H1 (cell line): ENCODE measurements around the gene SIMC1. TPM values are rescaled to one million over a fixed set of nuclear protein-coding genes. Genes with fewer than 3 reads are reported as not detected.
A peak's percentile ranks its signal among the peaks of the same experiment; 100 is the strongest.

Experiments used
- CTCF ChIA-PET: fragments of 300-600 bp; sonication (Branson Sonifier 250); formaldehyde crosslinking; loops from one replicate; lab custom pipeline; 2021; ENCODE audit not compliant: partially characterized antibody; lab: Charles Lee
- POLR2A ChIA-PET: fragments of 300-600 bp; sonication (Branson Sonifier 250); formaldehyde crosslinking; loops from one replicate; lab custom pipeline; 2021; ENCODE audit warnings: inconsistent platforms; ENCODE audit not compliant: partially characterized antibody; lab: Charles Lee
- DNase-seq, 2 experiments: peaks; one replicate each; pipeline versions ENCODE4 v3.0.0 to v3.0.0-alpha.2; 2010 to 2022; ENCODE audit warnings: low spot score in 2 of 2, low read depth in 1 of 2, mixed read lengths in 1 of 2
- FAIRE-seq: peaks from 2 replicates; lab custom pipeline; 2011; peaks lifted over from hg19 to GRCh38; lab: Jason Lieb, UNC
- H2AFZ ChIP-seq: 2 replicates; pipeline ENCODE4 v1.8.1; 2012; ENCODE audit warnings: low read length, inconsistent platforms
- H2AK5ac ChIP-seq: 2 replicates; pipeline ENCODE4 v1.6.1; 2013; ENCODE audit warnings: low read depth, low read length
- H2BK120ac ChIP-seq: replicated peaks from 2 replicates; pipeline ENCODE3; 2013; ENCODE audit warnings: low read depth, low read length, inconsistent platforms
- H2BK12ac ChIP-seq: 2 replicates; pipeline ENCODE4 v1.6.1; 2013; ENCODE audit warnings: low read depth, low read length
- H2BK15ac ChIP-seq: 2 replicates; pipeline ENCODE4 v1.6.1; 2013; ENCODE audit warnings: low read length
- H2BK20ac ChIP-seq: 2 replicates; pipeline ENCODE4 v1.6.1; 2013; ENCODE audit warnings: low read length
- H2BK5ac ChIP-seq: 2 replicates; pipeline ENCODE4 v1.6.1; 2013; ENCODE audit warnings: low read depth, low read length
- H3K14ac ChIP-seq: 2 replicates; pipeline ENCODE4 v1.6.1; 2013; ENCODE audit warnings: inconsistent platforms; ENCODE audit not compliant: insufficient read length
- H3K18ac ChIP-seq: 2 replicates; pipeline ENCODE4 v1.6.1; 2013; ENCODE audit warnings: low read length; ENCODE audit errors: extremely low read depth
- H3K23ac ChIP-seq: 2 replicates; pipeline ENCODE4 v1.6.1; 2013; ENCODE audit warnings: inconsistent platforms; ENCODE audit not compliant: insufficient read length
- H3K23me2 ChIP-seq: 2 replicates; pipeline ENCODE4 v1.6.1; 2013; ENCODE audit warnings: low read depth, low read length
- H3K27ac ChIP-seq: 2 replicates; pipeline ENCODE4 v1.6.1; 2011; ENCODE audit warnings: low read depth, low read length, inconsistent platforms
- H3K27me3 ChIP-seq, 4 experiments: replicated peaks in 1 of 4; 1 replicate in 1 of 4; 2 replicates in 3 of 4; pipeline versions ENCODE4 v1.6.1 to v1.8.1; 2011 to 2013; ENCODE audit warnings: low read length in 3 of 4, mild to moderate bottlenecking in 3 of 4, inconsistent platforms in 2 of 4, mixed read lengths in 2 of 4, moderate library complexity in 1 of 4; ENCODE audit not compliant: control insufficient read depth in 3 of 4, insufficient read depth in 3 of 4; ENCODE audit errors: extremely low read depth in 1 of 4
- H3K36me3 ChIP-seq, 4 experiments: 2 replicates each; pipeline versions ENCODE4 v1.6.1 to v1.8.1; 2011 to 2013; ENCODE audit warnings: mild to moderate bottlenecking in 4 of 4, low read length in 3 of 4, moderate library complexity in 2 of 4, control low read depth in 1 of 4, inconsistent platforms in 1 of 4; ENCODE audit not compliant: insufficient read depth in 4 of 4, control insufficient read depth in 2 of 4
- H3K4ac ChIP-seq: replicated peaks from 2 replicates; pipeline ENCODE3; 2013; ENCODE audit warnings: low read length, low read depth, mixed read lengths, inconsistent platforms; ENCODE audit not compliant: insufficient read length
- H3K4me1 ChIP-seq, 4 experiments: replicated peaks in 1 of 4; 1 replicate in 1 of 4; 2 replicates in 3 of 4; pipeline versions ENCODE4 v1.6.1 to v1.8.1; 2011 to 2013; ENCODE audit warnings: low read length in 3 of 4, inconsistent platforms in 2 of 4, mixed read lengths in 1 of 4; ENCODE audit not compliant: insufficient read depth in 4 of 4, control insufficient read depth in 3 of 4
- H3K4me2 ChIP-seq, 2 experiments: 2 replicates each; pipeline versions ENCODE4 v1.6.1 to v1.8.1; 2011 to 2013; ENCODE audit warnings: low read depth in 2 of 2, low read length in 2 of 2, control low read depth in 1 of 2, inconsistent platforms in 1 of 2, mild to moderate bottlenecking in 1 of 2; ENCODE audit not compliant: insufficient read depth in 1 of 2
- H3K4me3 ChIP-seq, 4 experiments: fragments of 200-600, 300-600 bp in 1 of 4; sonication (generic), shearing (Covaris generic), sonication (Bioruptor Twin) in 1 of 4; 2 replicates each; pipeline versions ENCODE4 v1.5.1 to v1.8.1; 2011 to 2016; ENCODE audit warnings: low read length in 4 of 4, low read depth in 3 of 4, control low read depth in 2 of 4, inconsistent platforms in 2 of 4, mild to moderate bottlenecking in 2 of 4, mixed read lengths in 1 of 4, moderate library complexity in 1 of 4; ENCODE audit not compliant: insufficient read depth in 2 of 4; ENCODE audit errors: extremely low read depth in 1 of 4
- H3K56ac ChIP-seq: replicated peaks from 2 replicates; pipeline ENCODE3; 2013; ENCODE audit warnings: low read depth, mild to moderate bottlenecking, mixed read lengths, low read length, inconsistent platforms; ENCODE audit not compliant: insufficient read length
- H3K79me1 ChIP-seq: 2 replicates; pipeline ENCODE4 v1.6.1; 2013; ENCODE audit warnings: low read depth, low read length, control low read depth
- H3K79me2 ChIP-seq, 2 experiments: 2 replicates each; pipeline versions ENCODE4 v1.6.1 to v1.8.1; 2012 to 2013; ENCODE audit warnings: low read length in 2 of 2, mild to moderate bottlenecking in 2 of 2, inconsistent platforms in 1 of 2; ENCODE audit not compliant: insufficient read depth in 2 of 2, control insufficient read depth in 1 of 2
- H3K9ac ChIP-seq, 4 experiments: replicated peaks in 1 of 4; 1 replicate in 1 of 4; 2 replicates in 3 of 4; pipeline versions ENCODE4 v1.6.1 to v1.8.1; 2011 to 2013; ENCODE audit warnings: low read depth in 3 of 4, low read length in 3 of 4, control low read depth in 2 of 4, mild to moderate bottlenecking in 2 of 4, moderate library complexity in 2 of 4, inconsistent platforms in 1 of 4; ENCODE audit errors: extremely low read depth in 1 of 4
- H3K9me3 ChIP-seq, 2 experiments: 2 replicates each; pipeline versions ENCODE4 v1.6.1 to v1.8.1; 2012 to 2013; ENCODE audit warnings: mild to moderate bottlenecking in 2 of 2, moderate library complexity in 2 of 2, control low read depth in 1 of 2, inconsistent platforms in 1 of 2, low read depth in 1 of 2, low read length in 1 of 2, mixed read lengths in 1 of 2; ENCODE audit not compliant: insufficient read depth in 2 of 2
- H4K20me1 ChIP-seq, 2 experiments: replicated peaks in 1 of 2; 2 replicates each; pipeline versions ENCODE3 to v1.8.1; 2011 to 2013; ENCODE audit warnings: inconsistent platforms in 2 of 2, low read length in 2 of 2, mild to moderate bottlenecking in 1 of 2; ENCODE audit not compliant: insufficient read depth in 2 of 2, control insufficient read depth in 1 of 2
- H4K5ac ChIP-seq: 2 replicates; pipeline ENCODE4 v1.6.1; 2013; ENCODE audit warnings: low read length, low read depth, mixed read lengths, inconsistent platforms; ENCODE audit not compliant: insufficient read length
- H4K8ac ChIP-seq: 2 replicates; pipeline ENCODE4 v1.8.0; 2013; ENCODE audit warnings: mild to moderate bottlenecking, moderate library complexity, low read length, inconsistent platforms; ENCODE audit not compliant: insufficient read depth; ENCODE audit errors: extremely low read depth
- H4K91ac ChIP-seq: replicated peaks from 2 replicates; pipeline ENCODE3; 2013; ENCODE audit warnings: low read length, mixed read lengths, inconsistent platforms; ENCODE audit not compliant: insufficient read length
- BACH1 ChIP-seq: IDR thresholded peaks from 2 replicates; pipeline ENCODE4 v1.6.1; 2012; ENCODE audit warnings: low read length, improper control_type of control experiment
- CTCF ChIP-seq, 3 experiments: IDR thresholded peaks; 1 replicate in 2 of 3; 2 replicates in 1 of 3; pipeline versions ENCODE4 v1.5.1 to v1.6.1; 2011; ENCODE audit warnings: low read length in 3 of 3, mild to moderate bottlenecking in 3 of 3, inconsistent platforms in 2 of 3, low read depth in 1 of 3, moderate library complexity in 1 of 3; ENCODE audit not compliant: insufficient read depth in 1 of 3; ENCODE audit errors: control extremely low read depth in 1 of 3
- KDM1A ChIP-seq: fragments of 200-600, 300-600 bp; sonication (generic); IDR thresholded peaks from 2 replicates; pipeline ENCODE4 v1.7.1; 2016; ENCODE audit warnings: mild to moderate bottlenecking, low read length, borderline replicate concordance
- WGBS, 2 experiments: shearing (Covaris generic) in 1 of 2; methylation state at CpG; one replicate each; pipeline versions ENCODE4 v1.1.6 to v1.1.7; 2013 to 2015; ENCODE audit warnings: low lambda C conversion rate in 2 of 2, mixed read lengths in 2 of 2, inconsistent platforms in 1 of 2, low coverage in 1 of 2, missing lambda C conversion rate in 1 of 2; ENCODE audit not compliant: insufficient replicate concordance in 2 of 2, insufficient coverage in 1 of 2, insufficient read length in 1 of 2; ENCODE audit errors: extremely low coverage in 1 of 2, missing lambda C conversion rate in 1 of 2; 5-methylcytosine and 5-hydroxymethylcytosine counted together
- polyA plus RNA-seq, 7 experiments: library from polyadenylated mRNA; depleted of rRNA in 3 of 7; stranded (reverse) in 5 of 7; unstranded in 2 of 7; fragments of >200 nt in 5 of 7; fragments of 200-250 nt in 2 of 7; gene quantifications; 1 replicate in 5 of 7; 2 replicates in 1 of 7; 4 replicates in 1 of 7; pipeline versions ENCODE4 v1.2.1 to v1.2.3, GENCODE V29; 2011 to 2013; ENCODE audit warnings: missing spikeins in 2 of 7, mixed read lengths in 2 of 7
- total RNA-seq: library from RNA; stranded (reverse); fragmentation: NEBNext Ultra II Directional; extraction: Animal tissue kit (Norgen Biotek cat#: 25700); gene quantifications from 2 replicates; pipeline ENCODE4 v1.2.1, GENCODE V29; 2021

Gene SIMC1
- total and polyA plus RNA-seq, 2 of the 8 experiments (the other 6 are each of a cell fraction or from before 2014, with no cell fraction given) = 12.3 to 21.2 TPM

- Histone ChIP-seq H3K36me3 (peaks cover 0 to 14% (median 5%) of the 10 kb centered on the region in 4 experiments; a peak in 5 of 8 replicates), H3K4me1 (no peaks in the 10 kb centered on the region), H4K5ac (no peak overlapping the region), H3K27ac (no peak overlapping the region), H3K23ac (no peak overlapping the region), H3K4me2 (no peak overlapping the region), H3K56ac (no peak overlapping the region), H3K4ac (no peak overlapping the region), H3K9me3 (no peaks in the 10 kb centered on the region), H4K20me1 (no peaks in the 10 kb centered on the region), H4K91ac (no peak overlapping the region), H3K23me2 (no peaks in the 10 kb centered on the region), H2BK12ac (no peak overlapping the region), H2BK20ac (no peak overlapping the region), H3K14ac (no peak overlapping the region), H3K79me2 (no peaks in the 10 kb centered on the region), H2AK5ac (no peak overlapping the region), H2BK5ac (no peak overlapping the region), H2AFZ (no peak overlapping the region), H4K8ac (no peak overlapping the region), H3K18ac (no peak overlapping the region), H3K4me3 (no peak overlapping the region), H2BK15ac (no peak overlapping the region), H2BK120ac (no peak overlapping the region), H3K27me3 (no peaks in the 10 kb centered on the region), H3K9ac (no peak overlapping the region), H3K79me1 (no peaks in the 10 kb centered on the region)
- no peak for TF ChIP-seq KDM1A
- no peak for TF ChIP-seq BACH1
- peak in 1 of 3 experiments; percentile 13; a peak in 1 of 4 replicates for TF ChIP-seq CTCF (IDR thresholded peaks at IDR 0.05; ENCODE audit: control extremely low read depth in 1 of 3, insufficient read depth in 1 of 3, low read depth in 1 of 3, low read length in 3 of 3)
- ChIA-PET CTCF (interaction anchor here (1.0 to 2.6 kb wide), 6 partner anchors 14 to 144 kb away, joined by 3 to 6 read pairs (median 4); no protein-coding TSS in a partner anchor), POLR2A (interaction anchor here (0.8 kb wide), 1 partner anchor 13 kb away, joined by 4 read pairs; no protein-coding TSS in a partner anchor)
- FAIRE-seq (no peak), DNase-seq (no peak)
- 92% methylated on average over 9 of the region's 9 CpGs; no CpG with 5 or more reads in 1 of the 2 experiments for WGBS, 2 experiments
Measured at GRCh38 chr5:176319827-176320554, 81.8 kb downstream of the SIMC1 start.
